ENCODE results near the gene NACC2. TPM values are rescaled to one million over a fixed set of nuclear protein-coding genes. Genes with fewer than 3 reads are reported as not detected.

Gene NACC2
- total and polyA plus RNA-seq, 2 of the 8 experiments (the other 6 are each of a cell fraction or from before 2014, with no cell fraction given), result 8.3 to 14.0 TPM

DNA sequence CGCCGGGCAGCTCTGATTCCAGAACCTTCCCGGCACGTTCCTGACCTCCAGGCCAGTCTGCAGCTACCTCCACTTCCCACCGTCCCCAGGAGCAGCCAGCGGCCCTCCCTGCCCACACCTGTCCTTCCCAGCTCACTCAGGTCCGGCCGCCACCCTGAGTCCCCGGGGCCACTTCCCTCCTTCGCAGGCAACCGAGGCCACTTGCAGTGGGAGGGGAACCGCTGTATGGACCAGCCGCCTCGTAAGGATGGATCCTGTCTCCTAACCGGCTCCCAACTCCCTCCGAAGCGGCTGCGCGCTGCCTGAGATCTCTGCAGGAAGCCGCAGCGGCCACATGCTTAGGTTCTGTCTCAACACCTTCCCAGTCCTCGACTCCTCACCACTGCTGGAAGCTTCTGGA, 16.1 kb upstream of the NACC2 start:
- peak overlapping the region; percentile 99; the same call in 1 of the 2 replicates for H2BK12ac ChIP-seq (ENCODE audit: low read depth, low read length)
- no peaks in the 10 kb centered on the region for H3K79me1 ChIP-seq (ENCODE audit: low read depth, low read length)
- H3K56ac ChIP-seq (replicated peaks; ENCODE audit: insufficient read length, low read depth, low read length), result no peak overlapping the region
- no peaks in the 10 kb centered on the region for H4K20me1 ChIP-seq (replicated peaks in 1 of 2; ENCODE audit: control insufficient read depth in 1 of 2, insufficient read depth in 2 of 2, low read length in 2 of 2)
- H3K36me3 ChIP-seq (ENCODE audit: control insufficient read depth in 2 of 4, insufficient read depth in 4 of 4, low read length in 3 of 4), result peaks cover 0 to 6% (median 2%) of the 10 kb centered on the region in 4 experiments; a peak in 4 of 8 replicates
- peak overlapping the region; percentile 71 for H3K18ac ChIP-seq (ENCODE audit: extremely low read depth, low read length)
- no peak overlapping the region for H3K4me2 ChIP-seq (ENCODE audit: insufficient read depth in 1 of 2, low read depth in 2 of 2, low read length in 2 of 2)
- FAIRE-seq, result no peak
- no peak overlapping the region for H2BK120ac ChIP-seq (replicated peaks; ENCODE audit: low read depth, low read length)
- no peak overlapping the region for H4K5ac ChIP-seq (ENCODE audit: insufficient read length, low read depth, low read length)
- H4K91ac ChIP-seq (replicated peaks; ENCODE audit: insufficient read length, low read length), result peak overlapping the region; percentile 72
- TF ChIP-seq, protein P1, sequence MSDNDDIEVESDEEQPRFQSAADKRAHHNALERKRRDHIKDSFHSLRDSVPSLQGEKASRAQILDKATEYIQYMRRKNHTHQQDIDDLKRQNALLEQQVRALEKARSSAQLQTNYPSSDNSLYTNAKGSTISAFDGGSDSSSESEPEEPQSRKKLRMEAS (IDR thresholded peaks at IDR 0.05), result peak; percentile 34; the same call in 1 of the 2 replicates
- no peak for TF ChIP-seq JUN (IDR thresholded peaks at IDR 0.05; ENCODE audit: low read depth, low read length)
- no peak overlapping the region for H3K14ac ChIP-seq (ENCODE audit: insufficient read length)
- no peak overlapping the region; the same call in 1 of the 2 replicates for H4K8ac ChIP-seq (ENCODE audit: extremely low read depth, insufficient read depth, low read length)
- H3K4ac ChIP-seq (replicated peaks; ENCODE audit: insufficient read length, low read depth, low read length), result peak overlapping the region; percentile 58
- H2BK20ac ChIP-seq (ENCODE audit: low read length), result peak overlapping the region; percentile 90; the same call in 1 of the 2 replicates
- POLR2A ChIA-PET (ENCODE audit: partially characterized antibody), result interaction anchor here (1.0 to 2.5 kb wide), 7 partner anchors 10 to 140 kb away, joined by 3 to 8 read pairs (median 4); no protein-coding TSS in a partner anchor
- no peak for DNase-seq (ENCODE audit: low read depth in 1 of 2, low spot score in 2 of 2)
- H3K23me2 ChIP-seq (ENCODE audit: low read depth, low read length), result peaks cover 2% of the 10 kb centered on the region; the same call in 1 of the 2 replicates
- H3K79me2 ChIP-seq (ENCODE audit: control insufficient read depth in 1 of 2, insufficient read depth in 2 of 2, low read length in 2 of 2), result no peaks in the 10 kb centered on the region
- H3K4me3 ChIP-seq (ENCODE audit: extremely low read depth in 1 of 4, insufficient read depth in 2 of 4, low read depth in 3 of 4, low read length in 4 of 4), result no peak overlapping the region
- H3K4me1 ChIP-seq (replicated peaks in 1 of 4; ENCODE audit: control insufficient read depth in 3 of 4, insufficient read depth in 4 of 4, low read length in 3 of 4), result peaks cover 0 to 36% (median 27%) of the 10 kb centered on the region in 4 experiments; a peak in 6 of 7 replicates
- no peak overlapping the region for H3K27ac ChIP-seq (ENCODE audit: low read depth, low read length)
- no peaks in the 10 kb centered on the region for H3K27me3 ChIP-seq (replicated peaks in 1 of 4; ENCODE audit: control insufficient read depth in 3 of 4, extremely low read depth in 1 of 4, insufficient read depth in 3 of 4, low read length in 3 of 4)
- H3K9me3 ChIP-seq (ENCODE audit: insufficient read depth in 2 of 2, low read depth in 1 of 2, low read length in 1 of 2), result no peaks in the 10 kb centered on the region
- H2BK15ac ChIP-seq (ENCODE audit: low read length), result peak overlapping the region; percentile 90
- no peak overlapping the region for H3K23ac ChIP-seq (ENCODE audit: insufficient read length)
- H2BK5ac ChIP-seq (ENCODE audit: low read depth, low read length), result peak overlapping the region; percentile 86; the same call in 1 of the 2 replicates
- CTCF ChIA-PET (ENCODE audit: partially characterized antibody), result interaction anchor here (0.7 to 4.2 kb wide), 14 partner anchors 11 to 148 kb away, joined by 3 to 19 read pairs (median 4); no protein-coding TSS in a partner anchor
- H2AK5ac ChIP-seq (ENCODE audit: low read depth, low read length), result no peak overlapping the region
- H3K9ac ChIP-seq (replicated peaks in 1 of 4; ENCODE audit: extremely low read depth in 1 of 4, low read depth in 3 of 4, low read length in 3 of 4), result no peak overlapping the region
- H2AFZ ChIP-seq (ENCODE audit: low read length), result no peak overlapping the region
- WGBS, 2 experiments (ENCODE audit: extremely low coverage in 1 of 2, insufficient coverage in 1 of 2, insufficient read length in 1 of 2, insufficient replicate concordance in 2 of 2, low coverage in 1 of 2, low lambda C conversion rate in 2 of 2, missing lambda C conversion rate in 1 of 2), result 85% methylated on average over 16 of the region's 22 CpGs; no CpG with 5 or more reads in 1 of the 2 experiments
